Liver (tissue), 9 donors: ENCODE measurements around the gene PCDHGB4. TPM values are rescaled to one million over a fixed set of nuclear protein-coding genes. Genes with fewer than 3 reads are reported as not detected.

Source experiments
- DNase-seq: peaks from one replicate; pipeline ENCODE4 v3.0.0-alpha.2; 2017; ENCODE audit warnings: low spot score
- H3K27ac ChIP-seq, 2 donors: one replicate each; pipeline ENCODE4 v1.7.0; 2013; ENCODE audit warnings: inconsistent platforms in 2 of 2, low read length in 2 of 2, control low read depth in 1 of 2, low read depth in 1 of 2, mild to moderate bottlenecking in 1 of 2
- H3K27me3 ChIP-seq, 4 donors: one replicate each; pipeline versions ENCODE4 v1.6.1 to v1.7.0; 2013; ENCODE audit warnings: low read length in 3 of 4, inconsistent platforms in 1 of 4, mild to moderate bottlenecking in 1 of 4, moderate library complexity in 1 of 4; ENCODE audit not compliant: control insufficient read depth in 4 of 4, insufficient read depth in 4 of 4
- H3K36me3 ChIP-seq, 4 donors: one replicate each; pipeline versions ENCODE4 v1.6.1 to v1.7.0; 2013; ENCODE audit warnings: low read length in 3 of 4, mild to moderate bottlenecking in 3 of 4, low read depth in 1 of 4, moderate library complexity in 1 of 4; ENCODE audit not compliant: control insufficient read depth in 4 of 4, insufficient read depth in 3 of 4
- H3K4me1 ChIP-seq, 4 donors: one replicate each; pipeline versions ENCODE4 v1.6.1 to v1.7.0; 2013; ENCODE audit warnings: low read length in 3 of 4, mild to moderate bottlenecking in 3 of 4, moderate library complexity in 1 of 4; ENCODE audit not compliant: control insufficient read depth in 4 of 4, insufficient read depth in 4 of 4
- H3K4me3 ChIP-seq, 3 donors: one replicate each; pipeline versions ENCODE4 v1.6.1 to v1.7.0; 2013; ENCODE audit warnings: low read length in 3 of 3, control low read depth in 1 of 3, low read depth in 1 of 3, mild to moderate bottlenecking in 1 of 3
- H3K9ac ChIP-seq, 2 donors: one replicate each; pipeline ENCODE4 v1.7.0; 2013; ENCODE audit warnings: low read length in 2 of 2, mild to moderate bottlenecking in 2 of 2, moderate library complexity in 2 of 2, control low read depth in 1 of 2, low read depth in 1 of 2
- H3K9me3 ChIP-seq, 4 donors: one replicate each; pipeline versions ENCODE4 v1.6.1 to v1.7.0; 2013; ENCODE audit warnings: low read length in 3 of 4; ENCODE audit not compliant: control insufficient read depth in 4 of 4
- CTCF ChIP-seq: fragments of 150-350 bp; IDR thresholded peaks from 2 replicates; pipeline ENCODE4 v1.5.1; 2017; ENCODE audit warnings: improper control_type of control experiment, low read depth, low read length; ENCODE audit not compliant: missing input control
- FOXA2 ChIP-seq: IDR thresholded peaks from 2 replicates; pipeline ENCODE4 v1.6.1; 2016; ENCODE audit warnings: antibody characterized with exemption
- GABPA ChIP-seq, 2 donors: IDR thresholded peaks in 1 of 2; conservative IDR thresholded peaks in 1 of 2; 2 replicates each; pipeline ENCODE4 v1.6.1; 2016; ENCODE audit warnings: antibody characterized with exemption in 2 of 2, mild to moderate bottlenecking in 1 of 2, moderate library complexity in 1 of 2
- HNF4A ChIP-seq, 2 donors: conservative IDR thresholded peaks; 2 replicates each; pipeline ENCODE4 v1.6.1; 2016; ENCODE audit warnings: antibody characterized with exemption in 2 of 2, mild to moderate bottlenecking in 2 of 2
- JUND ChIP-seq, 2 donors: IDR thresholded peaks; 2 replicates each; pipeline ENCODE4 v1.6.1; 2016; ENCODE audit warnings: antibody characterized with exemption in 2 of 2
- RAD21 ChIP-seq, 2 donors: IDR thresholded peaks; 2 replicates each; pipeline ENCODE4 v1.6.1; 2016; ENCODE audit warnings: antibody characterized with exemption in 2 of 2, mild to moderate bottlenecking in 2 of 2
- RXRA ChIP-seq, 2 donors: IDR thresholded peaks; 2 replicates each; pipeline ENCODE4 v1.6.1; 2017 to 2018; ENCODE audit warnings: antibody characterized with exemption in 2 of 2, mild to moderate bottlenecking in 1 of 2
- YY1 ChIP-seq: IDR thresholded peaks from 2 replicates; pipeline ENCODE4 v1.6.1; 2016; ENCODE audit warnings: antibody characterized with exemption, mild to moderate bottlenecking
- WGBS: extraction: QIAGEN DNeasy Blood & Tissue Kit; methylation state at CpG from one replicate; pipeline ENCODE4 v1.1.7; 2013; 5-methylcytosine and 5-hydroxymethylcytosine counted together
- polyA plus RNA-seq, 2 donors: library from polyadenylated mRNA; stranded (reverse) in 1 of 2; unstranded in 1 of 2; fragments of 200-250 nt in 1 of 2; fragments of >200 nt in 1 of 2; fragmentation: Nextera tagmentation in 1 of 2; extraction: Ambion mirVana in 1 of 2; gene quantifications; one replicate each; pipeline versions ENCODE4 v1.2.1 to v1.2.3, GENCODE V29; 2013 to 2015
- total RNA-seq, 2 donors: library from RNA; depleted of rRNA; stranded (reverse); fragments of >200 nt; gene quantifications; one replicate each; pipeline ENCODE4 v1.2.3, GENCODE V29; 2014
- TF ChIP-seq, protein P1 (sequence below): IDR thresholded peaks from 2 replicates; pipeline ENCODE4 v1.6.1; 2016; ENCODE audit warnings: antibody characterized with exemption
- donor health status: healthy.
- donor health status: healthy.
- donor health status: healthy.
- donor health status: healthy.
- donor health status: healthy.

Gene PCDHGB4
- total and polyA plus RNA-seq, 4 donors: 0.76 to 2.8 (median 1.6) TPM

DNA sequence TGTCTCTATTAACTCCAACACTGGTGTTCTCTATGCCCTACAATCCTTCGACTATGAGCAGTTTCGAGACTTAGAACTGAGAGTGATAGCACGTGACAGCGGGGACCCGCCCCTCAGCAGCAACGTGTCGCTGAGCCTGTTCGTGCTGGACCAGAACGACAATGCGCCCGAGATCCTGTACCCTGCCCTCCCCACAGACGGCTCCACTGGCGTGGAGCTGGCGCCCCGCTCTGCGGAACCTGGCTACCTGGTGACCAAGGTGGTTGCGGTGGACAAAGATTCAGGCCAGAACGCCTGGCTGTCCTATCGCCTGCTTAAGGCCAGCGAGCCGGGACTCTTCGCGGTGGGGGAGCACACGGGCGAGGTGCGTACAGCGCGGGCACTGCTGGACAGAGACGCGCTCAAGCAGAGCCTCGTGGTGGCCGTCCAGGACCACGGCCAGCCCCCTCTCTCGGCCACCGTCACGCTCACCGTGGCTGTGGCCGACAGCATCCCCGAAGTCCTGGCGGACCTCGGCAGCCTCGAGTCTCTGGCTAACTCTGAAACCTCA lies 35.3 kb downstream of the PCDHGB4 start:
- H3K36me3 ChIP-seq: peaks cover 0 to 4% (median 0%) of the 10 kb centered on the region in 4 donors
- H3K4me1 ChIP-seq: no peaks in the 10 kb centered on the region
- DNase-seq: no peak
- no peak overlapping the region for H3K9ac ChIP-seq
- 23% methylated on average over 42 of the region's 42 CpGs for WGBS
- TF ChIP-seq JUND (IDR thresholded peaks at IDR 0.05) (no peak), YY1 (no peak)
- no peak overlapping the region for H3K27ac ChIP-seq
- H3K4me3 ChIP-seq: peak overlapping the region in 2 of 3 donors; percentile 37 to 47
- peaks cover 0 to 5% (median 0%) of the 10 kb centered on the region in 4 donors for H3K27me3 ChIP-seq
- peaks cover 64 to 88% (median 72%) of the 10 kb centered on the region in 4 donors for H3K9me3 ChIP-seq

- WGBS: 41% methylated on average over 53 of the region's 53 CpGs
- H3K27ac ChIP-seq: no peak overlapping the region
- H3K4me1 ChIP-seq: peaks cover 0 to 11% (median 2%) of the 10 kb centered on the region in 4 donors
- TF ChIP-seq YY1: no peak
- no peak for TF ChIP-seq GABPA (IDR thresholded peaks at IDR 0.05 in 1 of 2, conservative IDR thresholded peaks at IDR 0.05 in 1 of 2)
- TF ChIP-seq HNF4A (conservative IDR thresholded peaks at IDR 0.05): no peak
- no peak for TF ChIP-seq RXRA (IDR thresholded peaks at IDR 0.05)
- no peak for TF ChIP-seq JUND (IDR thresholded peaks at IDR 0.05)
- no peak for TF ChIP-seq FOXA2
- no peak for TF ChIP-seq RAD21 (IDR thresholded peaks at IDR 0.05)
- TF ChIP-seq, protein P1, sequence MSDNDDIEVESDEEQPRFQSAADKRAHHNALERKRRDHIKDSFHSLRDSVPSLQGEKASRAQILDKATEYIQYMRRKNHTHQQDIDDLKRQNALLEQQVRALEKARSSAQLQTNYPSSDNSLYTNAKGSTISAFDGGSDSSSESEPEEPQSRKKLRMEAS: no peak
- H3K9me3 ChIP-seq: peaks cover 53 to 87% (median 60%) of the 10 kb centered on the region in 4 donors
- H3K9ac ChIP-seq: no peak overlapping the region
- peak overlapping the region in 2 of 3 donors; percentile 38 to 69 for H3K4me3 ChIP-seq
- no peaks in the 10 kb centered on the region for H3K27me3 ChIP-seq
- DNase-seq: no peak
- H3K36me3 ChIP-seq: peaks cover 0 to 4% (median 0%) of the 10 kb centered on the region in 4 donors
These were observed 40.4 kb downstream of the PCDHGB4 start for GRCh38 chr5:141427783-141428426.

- WGBS: 14% methylated on average over 33 of the region's 33 CpGs
- peaks cover 45 to 78% (median 51%) of the 10 kb centered on the region in 4 donors for H3K9me3 ChIP-seq
- no peak within 1 kb of the TSS for H3K27ac ChIP-seq
- no peak within 1 kb of the TSS for H3K9ac ChIP-seq
- no peak for TF ChIP-seq RXRA (IDR thresholded peaks at IDR 0.05)
- peak; percentile 55 to 76 for TF ChIP-seq RAD21 (IDR thresholded peaks at IDR 0.05)
- TF ChIP-seq CTCF: peak; percentile 16
- no peaks in the 10 kb centered on the region for H3K27me3 ChIP-seq
- H3K4me3 ChIP-seq: peak within 1 kb of the TSS; percentile 15 to 72 (median 62)
- H3K4me1 ChIP-seq: peaks cover 0 to 11% (median 2%) of the 10 kb centered on the region in 4 donors
- H3K36me3 ChIP-seq: peaks cover 0 to 4% (median 0%) of the 10 kb centered on the region in 4 donors
- DNase-seq: no peak
These were observed 43.0 kb downstream of the PCDHGB4 start, which contains the start of gene PCDHGA12 for GRCh38 chr5:141430332-141431113. TSS of gene PCDHGA12 (plus strand) at chr5:141430507. CDS start at chr5:141430760, 253 bp downstream.
